ENCODE data around the gene FAM78A. TPM values are rescaled to one million over a fixed set of nuclear protein-coding genes. Genes with fewer than 3 reads are reported as not detected.

The FAM78A gene
- total RNA-seq, 1 donor from 2014 or later = 1.9 TPM

DNA sequence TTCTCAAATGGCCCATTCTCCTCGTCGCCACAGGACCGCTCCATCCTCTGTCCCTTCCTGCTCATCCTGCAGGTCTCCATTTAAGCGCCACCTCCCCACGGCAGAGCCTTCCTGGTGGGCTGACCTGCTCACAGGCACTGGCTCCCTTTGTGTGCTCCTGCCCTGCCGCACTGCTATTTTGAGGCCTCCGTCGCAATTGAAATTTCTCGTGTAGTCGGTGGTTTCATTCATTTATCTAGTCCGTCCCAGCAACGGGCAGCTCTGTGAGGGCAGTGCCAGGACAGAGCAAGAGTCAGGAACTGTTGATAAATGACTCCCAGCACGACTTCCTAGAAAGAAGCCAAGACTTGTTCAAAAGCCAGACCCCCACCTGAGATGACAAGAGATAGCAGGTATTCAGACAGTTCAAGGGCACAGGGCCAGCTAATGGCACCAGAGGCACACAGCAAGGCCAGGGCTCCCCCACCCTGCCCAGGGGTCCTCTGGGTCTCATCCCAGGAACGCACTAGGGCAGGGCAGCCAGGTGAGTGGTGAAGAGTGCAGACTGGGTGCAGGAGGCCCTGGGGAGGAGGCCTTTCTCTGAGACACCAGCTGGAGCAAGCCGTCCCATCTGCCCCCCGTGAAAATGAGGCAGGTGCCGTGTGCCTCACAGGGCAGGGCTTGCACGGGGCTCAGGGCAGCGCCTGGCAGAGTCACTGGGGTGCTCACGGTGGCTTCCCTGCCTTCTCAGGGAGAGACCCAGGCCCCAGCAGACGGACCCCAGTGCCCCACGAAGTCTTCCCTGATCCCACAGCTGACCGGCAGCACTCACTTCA, 36.9 kb downstream of the FAM78A start:
- Histone ChIP-seq H3K36me3 (ENCODE audit: control insufficient read depth, insufficient read depth, low read length) (no peaks in the 10 kb centered on the region), H3K27me3 (ENCODE audit: control insufficient read depth, insufficient read depth, low read length) (peaks cover 7% of the 10 kb centered on the region), H3K4me3 (ENCODE audit: low read depth, low read length) (no peak overlapping the region)
- TF ChIP-seq, protein P1, sequence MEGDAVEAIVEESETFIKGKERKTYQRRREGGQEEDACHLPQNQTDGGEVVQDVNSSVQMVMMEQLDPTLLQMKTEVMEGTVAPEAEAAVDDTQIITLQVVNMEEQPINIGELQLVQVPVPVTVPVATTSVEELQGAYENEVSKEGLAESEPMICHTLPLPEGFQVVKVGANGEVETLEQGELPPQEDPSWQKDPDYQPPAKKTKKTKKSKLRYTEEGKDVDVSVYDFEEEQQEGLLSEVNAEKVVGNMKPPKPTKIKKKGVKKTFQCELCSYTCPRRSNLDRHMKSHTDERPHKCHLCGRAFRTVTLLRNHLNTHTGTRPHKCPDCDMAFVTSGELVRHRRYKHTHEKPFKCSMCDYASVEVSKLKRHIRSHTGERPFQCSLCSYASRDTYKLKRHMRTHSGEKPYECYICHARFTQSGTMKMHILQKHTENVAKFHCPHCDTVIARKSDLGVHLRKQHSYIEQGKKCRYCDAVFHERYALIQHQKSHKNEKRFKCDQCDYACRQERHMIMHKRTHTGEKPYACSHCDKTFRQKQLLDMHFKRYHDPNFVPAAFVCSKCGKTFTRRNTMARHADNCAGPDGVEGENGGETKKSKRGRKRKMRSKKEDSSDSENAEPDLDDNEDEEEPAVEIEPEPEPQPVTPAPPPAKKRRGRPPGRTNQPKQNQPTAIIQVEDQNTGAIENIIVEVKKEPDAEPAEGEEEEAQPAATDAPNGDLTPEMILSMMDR (IDR thresholded peaks at IDR 0.05; ENCODE audit: insufficient read depth, low read length, poor library complexity, severe bottlenecking) = no peak
- DNase-seq (ENCODE audit: low read depth) = no peak

DNA sequence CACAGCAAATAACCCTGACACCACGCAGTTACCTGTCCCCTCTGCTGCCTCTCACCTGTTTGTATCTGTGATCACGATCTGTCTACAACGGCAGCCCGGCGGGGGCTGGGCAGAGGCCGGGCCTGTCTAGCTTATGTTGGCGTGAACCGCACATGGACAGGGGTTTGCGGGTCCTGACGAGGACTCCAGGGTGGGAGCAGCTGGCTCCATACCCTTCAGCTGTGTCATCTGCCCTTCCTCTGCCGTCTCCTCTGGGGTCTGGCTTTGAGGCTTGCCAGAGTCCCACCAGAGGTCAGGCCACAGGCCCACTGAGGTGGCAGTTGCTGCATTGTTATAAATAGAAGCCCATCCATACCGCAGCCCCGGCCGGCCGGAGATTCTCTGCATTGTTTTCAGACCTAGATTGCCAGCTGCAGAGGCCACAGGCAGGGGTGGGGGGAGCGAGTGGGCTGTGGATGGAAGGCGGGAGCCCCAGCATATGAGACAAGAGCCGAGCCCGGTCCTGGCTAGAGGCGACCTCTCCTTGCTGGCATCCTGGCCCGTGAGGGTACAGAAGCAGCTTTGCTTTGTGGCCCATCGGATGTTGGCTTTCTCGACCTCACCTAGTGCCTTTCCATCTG, 37.8 kb downstream of the FAM78A start:
- H3K27me3 ChIP-seq (ENCODE audit: control insufficient read depth, insufficient read depth, low read length) = peaks cover 7% of the 10 kb centered on the region
- DNase-seq (ENCODE audit: low read depth) = no peak
- H3K36me3 ChIP-seq (ENCODE audit: control insufficient read depth, insufficient read depth, low read length) = no peaks in the 10 kb centered on the region
- TF ChIP-seq, protein P1 (IDR thresholded peaks at IDR 0.05; ENCODE audit: insufficient read depth, low read length, poor library complexity, severe bottlenecking) = no peak
- no peak overlapping the region for H3K4me3 ChIP-seq (ENCODE audit: low read depth, low read length)

DNA sequence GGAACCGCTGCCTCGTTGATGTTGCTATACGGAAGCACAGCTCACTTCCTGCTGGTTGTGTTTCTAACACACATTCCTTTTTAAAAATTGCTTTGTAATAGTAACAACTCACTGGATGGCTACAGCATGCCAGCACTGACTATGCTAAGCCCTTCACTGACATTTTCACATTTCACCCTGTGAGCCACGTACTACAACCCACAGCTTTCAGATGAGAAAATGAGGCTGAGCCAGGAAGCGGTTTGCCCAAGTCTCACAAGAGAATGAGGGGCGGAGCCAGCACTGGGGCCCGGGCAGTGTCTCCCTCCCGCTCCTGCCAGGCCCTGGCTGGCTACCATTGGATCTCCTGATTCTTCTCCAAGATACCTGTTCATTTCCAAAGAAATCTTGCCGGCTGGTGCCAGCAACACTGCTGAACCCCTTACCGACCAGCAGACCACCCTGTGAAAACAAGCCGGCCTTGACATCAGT, 38.3 kb downstream of the FAM78A start:
- Histone ChIP-seq H3K4me3 (ENCODE audit: low read depth, low read length) (no peak overlapping the region), H3K36me3 (ENCODE audit: control insufficient read depth, insufficient read depth, low read length) (peaks cover 2% of the 10 kb centered on the region), H3K27me3 (ENCODE audit: control insufficient read depth, insufficient read depth, low read length) (peaks cover 7% of the 10 kb centered on the region)
- TF ChIP-seq, protein P1 (IDR thresholded peaks at IDR 0.05; ENCODE audit: insufficient read depth, low read length, poor library complexity, severe bottlenecking) = no peak
- DNase-seq (ENCODE audit: low read depth) = peak; percentile 23

DNA sequence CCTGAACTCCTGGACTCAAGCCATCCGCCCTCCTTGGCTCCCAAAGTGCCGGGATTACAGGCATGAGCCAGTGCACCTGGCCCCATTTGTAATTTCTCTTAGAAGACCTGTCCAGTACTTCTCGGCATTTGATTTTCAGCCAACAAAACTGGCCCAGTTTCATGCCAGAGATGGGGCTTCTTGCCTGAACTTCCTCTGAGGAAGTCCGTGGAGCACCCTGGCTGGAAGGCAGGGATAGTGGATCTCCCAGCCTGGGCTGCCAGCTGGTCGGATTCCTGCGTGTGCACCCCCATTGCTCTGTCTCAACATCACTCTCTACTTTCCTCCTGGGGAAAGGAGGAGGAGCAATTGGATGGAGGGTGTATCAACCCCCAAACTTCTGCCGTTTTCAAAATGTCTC, 39.0 kb downstream of the FAM78A start:
- TF ChIP-seq, protein P1 (IDR thresholded peaks at IDR 0.05; ENCODE audit: insufficient read depth, low read length, poor library complexity, severe bottlenecking) = no peak
- Histone ChIP-seq H3K4me3 (ENCODE audit: low read depth, low read length) (no peak overlapping the region), H3K36me3 (ENCODE audit: control insufficient read depth, insufficient read depth, low read length) (peaks cover 3% of the 10 kb centered on the region), H3K27me3 (ENCODE audit: control insufficient read depth, insufficient read depth, low read length) (peaks cover 7% of the 10 kb centered on the region)
- DNase-seq (ENCODE audit: low read depth) = no peak

DNA sequence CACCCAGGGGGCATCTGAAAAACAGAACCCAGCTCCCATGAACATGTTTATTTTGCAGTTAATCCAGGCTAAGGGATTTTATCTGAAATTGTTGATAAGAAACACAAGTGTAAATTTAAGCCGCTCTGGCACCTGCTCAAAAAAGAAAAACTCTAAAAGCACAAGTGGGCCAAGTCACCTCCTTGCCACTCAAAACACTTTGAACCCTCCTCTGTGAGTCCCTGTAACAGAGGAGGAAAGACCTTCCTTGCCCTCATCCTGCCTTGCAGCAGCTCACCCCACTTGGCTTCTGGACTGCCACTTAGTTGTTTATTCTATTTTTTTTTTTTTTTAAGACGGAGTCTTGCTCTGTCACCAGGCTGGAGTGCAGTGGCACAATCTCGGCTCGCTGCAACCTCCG, 39.5 kb downstream of the FAM78A start:
- DNase-seq (ENCODE audit: low read depth) = no peak
- Histone ChIP-seq H3K36me3 (ENCODE audit: control insufficient read depth, insufficient read depth, low read length) (peaks cover 3% of the 10 kb centered on the region), H3K4me3 (ENCODE audit: low read depth, low read length) (no peak overlapping the region), H3K27me3 (ENCODE audit: control insufficient read depth, insufficient read depth, low read length) (peaks cover 7% of the 10 kb centered on the region)
- TF ChIP-seq, protein P1 (IDR thresholded peaks at IDR 0.05; ENCODE audit: insufficient read depth, low read length, poor library complexity, severe bottlenecking) = no peak

Measured in kidney epithelial cell (primary cell).